ENCODE results near the gene LONP2. TPM values are rescaled to one million over a fixed set of nuclear protein-coding genes. Genes with fewer than 3 reads are reported as not detected.

LONP2 gene
- total RNA-seq, 1 donor from 2014 or later, result 50.7 TPM

- peak overlapping the region; percentile 34 for H3K9ac ChIP-seq (ENCODE audit: low read length)
- no peaks in the 10 kb centered on the region for H3K27me3 Mint-ChIP-seq (ENCODE audit: low read depth, unreplicated experiment)
- no peak overlapping the region for H3K4me3 Mint-ChIP-seq (ENCODE audit: unreplicated experiment)
- H3K27me3 ChIP-seq (ENCODE audit: insufficient read depth, low read length), result no peaks in the 10 kb centered on the region
- peaks cover 10% of the 10 kb centered on the region for H3K4me1 ChIP-seq (ENCODE audit: insufficient read depth, low read length)
- no peak for TF ChIP-seq CTCF (IDR thresholded peaks at IDR 0.05; ENCODE audit: insufficient read depth, low read depth, low read length)
- TF ChIP-seq EZH2 (IDR thresholded peaks at IDR 0.05; ENCODE audit: insufficient read depth, low read length), result no peak
- peaks cover 12% of the 10 kb centered on the region for H3K36me3 Mint-ChIP-seq (ENCODE audit: low read depth, unreplicated experiment)
- H2AFZ ChIP-seq (ENCODE audit: low read depth, low read length), result no peak overlapping the region
- H3K4me1 Mint-ChIP-seq (ENCODE audit: low read depth, unreplicated experiment), result no peaks in the 10 kb centered on the region
- peak overlapping the region; percentile 32 for H3K4me2 ChIP-seq (ENCODE audit: low read length)
- no peaks in the 10 kb centered on the region for H3K9me3 Mint-ChIP-seq (ENCODE audit: unreplicated experiment)
- no peak overlapping the region for H3K27ac Mint-ChIP-seq (ENCODE audit: unreplicated experiment)
- no peaks in the 10 kb centered on the region for H3K9me3 ChIP-seq (ENCODE audit: insufficient read depth, low read depth, low read length)
- peak; percentile 67 for DNase-seq (ENCODE audit: low read depth)
- no peak overlapping the region for H3K4me3 ChIP-seq (ENCODE audit: insufficient read depth, low read depth, low read length)
- peaks cover 10% of the 10 kb centered on the region for H3K36me3 ChIP-seq (ENCODE audit: insufficient read depth, low read length)
- no peak for FAIRE-seq
- no peak overlapping the region for H3K27ac ChIP-seq (ENCODE audit: low read depth, low read length)
- peaks cover 7% of the 10 kb centered on the region for H3K79me2 ChIP-seq (ENCODE audit: insufficient read depth, low read length)
- H4K20me1 ChIP-seq (ENCODE audit: insufficient read depth, low read length), result peaks cover under 1% of the 10 kb centered on the region
Observed at GRCh38 chr16:48276102-48276501, 32.0 kb downstream of the LONP2 start.

- no peak overlapping the region for H2AFZ ChIP-seq (ENCODE audit: low read depth, low read length)
- Mint-ChIP-seq H3K4me3 (ENCODE audit: unreplicated experiment) (no peak overlapping the region), H3K36me3 (ENCODE audit: low read depth, unreplicated experiment) (peaks cover 12% of the 10 kb centered on the region), H3K9me3 (ENCODE audit: unreplicated experiment) (no peaks in the 10 kb centered on the region), H3K4me1 (ENCODE audit: low read depth, unreplicated experiment) (no peaks in the 10 kb centered on the region), H3K27ac (ENCODE audit: unreplicated experiment) (no peak overlapping the region), H3K27me3 (ENCODE audit: low read depth, unreplicated experiment) (no peaks in the 10 kb centered on the region)
- H3K4me3 ChIP-seq (ENCODE audit: insufficient read depth, low read depth, low read length), result no peak overlapping the region
- no peak overlapping the region for H3K9ac ChIP-seq (ENCODE audit: low read length)
- no peaks in the 10 kb centered on the region for H3K27me3 ChIP-seq (ENCODE audit: insufficient read depth, low read length)
- no peaks in the 10 kb centered on the region for H4K20me1 ChIP-seq (ENCODE audit: insufficient read depth, low read length)
- H3K36me3 ChIP-seq (ENCODE audit: insufficient read depth, low read length), result peaks cover 7% of the 10 kb centered on the region
- no peak overlapping the region for H3K27ac ChIP-seq (ENCODE audit: low read depth, low read length)
- DNase-seq (ENCODE audit: low read depth) (no peak), FAIRE-seq (no peak)
- H3K79me2 ChIP-seq (ENCODE audit: insufficient read depth, low read length), result peaks cover 7% of the 10 kb centered on the region
- TF ChIP-seq EZH2 (IDR thresholded peaks at IDR 0.05; ENCODE audit: insufficient read depth, low read length), result no peak
- no peak for TF ChIP-seq CTCF (IDR thresholded peaks at IDR 0.05; ENCODE audit: insufficient read depth, low read depth, low read length)
- no peak overlapping the region for H3K4me2 ChIP-seq (ENCODE audit: low read length)
- H3K4me1 ChIP-seq (ENCODE audit: insufficient read depth, low read length), result peaks cover 10% of the 10 kb centered on the region
- no peaks in the 10 kb centered on the region for H3K9me3 ChIP-seq (ENCODE audit: insufficient read depth, low read depth, low read length)
Observed at GRCh38 chr16:48277158-48277557, 33.1 kb downstream of the LONP2 start.

GRCh38 chr16:48279199-48279598, 35.1 kb downstream of the LONP2 start:
- peaks cover 7% of the 10 kb centered on the region for H3K36me3 ChIP-seq (ENCODE audit: insufficient read depth, low read length)
- no peak overlapping the region for H3K4me3 ChIP-seq (ENCODE audit: insufficient read depth, low read depth, low read length)
- peaks cover 3% of the 10 kb centered on the region for H3K4me1 Mint-ChIP-seq (ENCODE audit: low read depth, unreplicated experiment)
- H2AFZ ChIP-seq (ENCODE audit: low read depth, low read length), result no peak overlapping the region
- H4K20me1 ChIP-seq (ENCODE audit: insufficient read depth, low read length), result peaks cover 3% of the 10 kb centered on the region
- H3K27me3 ChIP-seq (ENCODE audit: insufficient read depth, low read length), result no peaks in the 10 kb centered on the region
- no peak overlapping the region for H3K4me2 ChIP-seq (ENCODE audit: low read length)
- H3K27ac ChIP-seq (ENCODE audit: low read depth, low read length), result no peak overlapping the region
- H3K4me1 ChIP-seq (ENCODE audit: insufficient read depth, low read length), result peaks cover 10% of the 10 kb centered on the region
- H3K4me3 Mint-ChIP-seq (ENCODE audit: unreplicated experiment), result no peak overlapping the region
- H3K27me3 Mint-ChIP-seq (ENCODE audit: low read depth, unreplicated experiment), result no peaks in the 10 kb centered on the region
- no peaks in the 10 kb centered on the region for H3K9me3 Mint-ChIP-seq (ENCODE audit: unreplicated experiment)
- peaks cover 10% of the 10 kb centered on the region for H3K79me2 ChIP-seq (ENCODE audit: insufficient read depth, low read length)
- no peak overlapping the region for H3K9ac ChIP-seq (ENCODE audit: low read length)
- TF ChIP-seq EZH2 (IDR thresholded peaks at IDR 0.05; ENCODE audit: insufficient read depth, low read length) (no peak), CTCF (IDR thresholded peaks at IDR 0.05; ENCODE audit: insufficient read depth, low read depth, low read length) (no peak)
- FAIRE-seq (no peak), DNase-seq (ENCODE audit: low read depth) (no peak)
- H3K9me3 ChIP-seq (ENCODE audit: insufficient read depth, low read depth, low read length), result no peaks in the 10 kb centered on the region
- no peak overlapping the region for H3K27ac Mint-ChIP-seq (ENCODE audit: unreplicated experiment)
- H3K36me3 Mint-ChIP-seq (ENCODE audit: low read depth, unreplicated experiment), result peaks cover 16% of the 10 kb centered on the region

Measured in astrocyte (in vitro differentiated cells and primary cell).